Thyroid gland (tissue), 4 donors: ENCODE data around the gene PRSS21. TPM values are rescaled to one million over a fixed set of nuclear protein-coding genes. Genes with fewer than 3 reads are reported as not detected.

Experiments used
- DNase-seq, 2 donors: peaks; one replicate each; pipeline ENCODE4 v3.0.0-alpha.2; 2019
- H3K27ac ChIP-seq, 3 donors: fragments of 200-600 bp; sonication (generic); 1 replicate in 2 of 3; 2 replicates in 1 of 3; pipeline ENCODE4 v1.5.1; 2016 to 2019; ENCODE audit warnings: mild to moderate bottlenecking in 1 of 3, moderate library complexity in 1 of 3
- H3K27me3 ChIP-seq: fragments of 200-600 bp; sonication (generic); one replicate; pipeline ENCODE4 v1.5.1; 2019
- H3K36me3 ChIP-seq, 2 donors: fragments of 200-600 bp; sonication (generic); one replicate each; pipeline ENCODE4 v1.5.1; 2016 to 2019
- H3K4me1 ChIP-seq, 2 donors: fragments of 200-600 bp; sonication (generic); one replicate each; pipeline ENCODE4 v1.5.1; 2017 to 2019
- H3K4me3 ChIP-seq, 3 donors: fragments of 200-600 bp; sonication (generic); replicated peaks in 1 of 3; 1 replicate in 2 of 3; 2 replicates in 1 of 3; pipeline ENCODE4 v1.5.1; 2016; ENCODE audit warnings: mild to moderate bottlenecking in 1 of 3
- H3K9me3 ChIP-seq: fragments of 200-600 bp; sonication (generic); one replicate; pipeline ENCODE4 v1.5.1; 2017
- POLR2A ChIP-seq, 2 donors: fragments of 450-650 bp; IDR thresholded peaks; one replicate each; pipeline ENCODE4 v1.6.1; 2017; ENCODE audit warnings: antibody characterized with exemption in 2 of 2, mild to moderate bottlenecking in 2 of 2, moderate library complexity in 1 of 2
- WGBS, 2 donors: methylation state at CpG; one replicate each; pipeline ENCODE4 v1.1.5; 2017; 5-methylcytosine and 5-hydroxymethylcytosine counted together
- intact Hi-C: fragments of 100-400 bp; cut with DNase I; formaldehyde crosslinking; loops from one replicate; pipeline ENCODE4 v1.15.1; 2023
- total RNA-seq, 4 donors: library from RNA; depleted of rRNA; stranded (reverse); fragments of >200 nt; gene quantifications; one replicate each; pipeline ENCODE4 v1.2.3, GENCODE V29; 2016
- TF ChIP-seq, protein P1 (sequence below), 6 experiments: fragments of 200-600 bp in 3 of 6; fragments of 450-650 bp in 3 of 6; sonication (generic) in 3 of 6; IDR thresholded peaks; one replicate each; pipeline ENCODE4 v1.5.1; 2016 to 2019; ENCODE audit warnings: antibody characterized with exemption in 6 of 6, mild to moderate bottlenecking in 2 of 6, inconsistent platforms in 1 of 6, moderate library complexity in 1 of 6

PRSS21 gene
- total RNA-seq, 4 donors from 2014 or later = 0.56 TPM; not detected in 3

DNA sequence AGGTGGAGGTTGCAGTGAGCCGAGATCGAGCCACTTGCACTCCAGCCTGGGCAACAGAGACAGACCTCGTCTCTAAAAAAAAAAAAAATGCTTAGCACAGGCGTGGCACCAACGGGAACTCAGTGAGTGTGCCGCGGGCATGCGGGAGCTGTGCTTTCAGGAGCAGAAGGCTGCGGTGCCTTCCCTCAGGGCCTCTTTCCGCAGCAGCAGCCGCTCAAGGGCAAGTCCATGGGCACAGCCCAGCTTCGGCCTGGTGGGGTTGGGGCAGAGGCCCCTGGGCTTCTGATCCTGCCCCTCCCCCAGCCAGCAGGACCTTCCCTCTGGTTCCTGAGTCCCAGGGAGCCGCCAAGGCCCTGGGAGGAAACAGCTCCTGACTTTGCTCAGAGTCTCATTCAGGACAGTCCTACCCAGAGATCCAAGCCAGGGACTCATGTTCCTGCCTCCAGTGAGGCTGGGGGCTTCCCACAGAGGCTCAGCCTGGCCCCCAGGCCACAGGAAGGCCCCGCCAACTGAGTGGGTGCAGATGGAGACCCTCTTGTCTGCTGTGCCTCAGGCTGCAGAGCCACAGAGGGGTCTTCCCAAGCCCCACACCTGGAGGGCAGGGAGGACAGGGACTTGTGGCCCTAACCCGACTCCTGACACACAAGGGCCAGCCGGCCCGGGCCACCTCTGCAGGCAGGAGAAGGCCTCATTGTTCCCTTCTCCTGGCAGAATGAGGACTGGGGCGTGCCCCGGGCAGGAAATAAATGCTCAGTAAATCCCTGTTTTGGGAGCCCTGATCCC is 9.7 kb downstream of the PRSS21 start:
- WGBS, 2 donors = 71 to 72% methylated on average over 16 of the region's 19 CpGs

DNA sequence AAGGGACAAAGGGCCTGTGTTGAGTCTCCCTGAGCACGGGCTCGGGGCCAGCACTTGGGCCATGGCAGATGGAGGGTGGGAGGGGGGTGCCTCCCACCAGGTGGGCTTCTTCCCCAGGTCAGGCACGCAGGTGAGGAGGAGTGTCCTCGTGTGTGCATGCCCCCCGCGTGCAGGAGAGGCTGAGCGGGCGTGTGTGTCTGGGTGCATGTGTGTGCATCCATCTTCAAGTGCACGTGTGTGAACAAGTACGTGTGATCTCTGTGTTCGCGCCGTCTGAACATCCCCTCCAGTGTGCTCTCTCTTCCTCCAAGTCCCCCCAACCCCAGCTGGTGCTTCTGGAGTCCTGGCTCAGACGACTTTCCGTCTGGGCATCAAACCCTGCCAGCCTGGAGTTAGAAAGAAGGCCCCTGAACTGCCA is 10.3 kb downstream of the PRSS21 start:
- intact Hi-C loops = no loop called here
- 67 to 73% methylated on average over 7 to 12 of the region's 15 CpGs for WGBS, 2 donors
- no peak overlapping the region for H3K27ac ChIP-seq
- no peaks in the 10 kb centered on the region for H3K9me3 ChIP-seq
- no peak for DNase-seq
- TF ChIP-seq, protein P1, sequence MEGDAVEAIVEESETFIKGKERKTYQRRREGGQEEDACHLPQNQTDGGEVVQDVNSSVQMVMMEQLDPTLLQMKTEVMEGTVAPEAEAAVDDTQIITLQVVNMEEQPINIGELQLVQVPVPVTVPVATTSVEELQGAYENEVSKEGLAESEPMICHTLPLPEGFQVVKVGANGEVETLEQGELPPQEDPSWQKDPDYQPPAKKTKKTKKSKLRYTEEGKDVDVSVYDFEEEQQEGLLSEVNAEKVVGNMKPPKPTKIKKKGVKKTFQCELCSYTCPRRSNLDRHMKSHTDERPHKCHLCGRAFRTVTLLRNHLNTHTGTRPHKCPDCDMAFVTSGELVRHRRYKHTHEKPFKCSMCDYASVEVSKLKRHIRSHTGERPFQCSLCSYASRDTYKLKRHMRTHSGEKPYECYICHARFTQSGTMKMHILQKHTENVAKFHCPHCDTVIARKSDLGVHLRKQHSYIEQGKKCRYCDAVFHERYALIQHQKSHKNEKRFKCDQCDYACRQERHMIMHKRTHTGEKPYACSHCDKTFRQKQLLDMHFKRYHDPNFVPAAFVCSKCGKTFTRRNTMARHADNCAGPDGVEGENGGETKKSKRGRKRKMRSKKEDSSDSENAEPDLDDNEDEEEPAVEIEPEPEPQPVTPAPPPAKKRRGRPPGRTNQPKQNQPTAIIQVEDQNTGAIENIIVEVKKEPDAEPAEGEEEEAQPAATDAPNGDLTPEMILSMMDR (IDR thresholded peaks at IDR 0.05) = no peak
- no peak for TF ChIP-seq POLR2A (IDR thresholded peaks at IDR 0.05)
- H3K4me3 ChIP-seq = no peak overlapping the region
- no peaks in the 10 kb centered on the region for H3K36me3 ChIP-seq
- no peaks in the 10 kb centered on the region for H3K27me3 ChIP-seq
- H3K4me1 ChIP-seq = no peaks in the 10 kb centered on the region

More for the DNA sequence above, 9.7 kb downstream of the PRSS21 start:
- TF ChIP-seq, protein P1 (IDR thresholded peaks at IDR 0.05) = no peak
- no peak for TF ChIP-seq POLR2A (IDR thresholded peaks at IDR 0.05)
- no peaks in the 10 kb centered on the region for H3K27me3 ChIP-seq
- no peaks in the 10 kb centered on the region for H3K4me1 ChIP-seq
- no peak for DNase-seq
- no peaks in the 10 kb centered on the region for H3K36me3 ChIP-seq
- no peak overlapping the region for H3K4me3 ChIP-seq
- intact Hi-C loops = no loop called here
- no peaks in the 10 kb centered on the region for H3K9me3 ChIP-seq
- H3K27ac ChIP-seq = no peak overlapping the region

DNA sequence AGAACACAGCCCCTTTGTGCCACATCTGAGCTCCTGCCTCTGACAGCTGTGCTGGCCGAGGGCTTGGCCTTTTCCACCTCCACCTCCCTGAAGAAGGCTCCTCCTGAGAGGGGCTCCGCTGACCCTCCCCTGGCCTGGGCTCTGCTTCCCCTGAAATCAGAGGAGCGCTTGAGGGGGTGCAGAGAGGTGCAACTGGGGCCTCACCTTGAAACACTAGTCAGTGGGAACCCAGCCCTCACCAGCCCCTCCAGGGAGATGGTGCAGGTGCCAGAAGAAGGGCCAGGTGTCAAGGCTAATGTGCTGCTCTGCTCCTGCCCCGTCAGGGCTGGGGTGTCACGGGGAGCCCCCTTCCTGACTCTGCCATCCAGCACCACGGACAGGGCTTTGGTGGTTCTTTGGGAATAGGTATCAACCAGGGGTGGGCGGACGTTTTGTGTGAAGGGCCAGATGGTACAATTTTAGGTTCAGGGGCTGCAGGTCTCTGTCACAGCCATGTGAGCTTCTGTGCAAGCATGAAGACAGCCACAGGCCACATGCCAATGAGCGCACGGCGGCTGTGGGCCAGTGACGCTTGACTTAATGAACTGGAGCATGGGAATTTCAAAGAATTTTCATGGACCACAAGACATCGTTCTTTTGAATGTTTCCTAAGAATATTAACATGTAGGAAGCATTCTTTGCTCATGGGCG is 10.9 kb downstream of the PRSS21 start:
- WGBS, 2 donors = 72 to 77% methylated on average over 12 to 14 of the region's 14 CpGs
- no peak for TF ChIP-seq POLR2A (IDR thresholded peaks at IDR 0.05)
- TF ChIP-seq, protein P1 (IDR thresholded peaks at IDR 0.05) = no peak
- Histone ChIP-seq H3K36me3 (no peaks in the 10 kb centered on the region), H3K4me3 (no peak overlapping the region), H3K27me3 (no peaks in the 10 kb centered on the region), H3K27ac (no peak overlapping the region), H3K4me1 (no peaks in the 10 kb centered on the region), H3K9me3 (no peaks in the 10 kb centered on the region)
- intact Hi-C loops = no loop called here
- no peak for DNase-seq

DNA sequence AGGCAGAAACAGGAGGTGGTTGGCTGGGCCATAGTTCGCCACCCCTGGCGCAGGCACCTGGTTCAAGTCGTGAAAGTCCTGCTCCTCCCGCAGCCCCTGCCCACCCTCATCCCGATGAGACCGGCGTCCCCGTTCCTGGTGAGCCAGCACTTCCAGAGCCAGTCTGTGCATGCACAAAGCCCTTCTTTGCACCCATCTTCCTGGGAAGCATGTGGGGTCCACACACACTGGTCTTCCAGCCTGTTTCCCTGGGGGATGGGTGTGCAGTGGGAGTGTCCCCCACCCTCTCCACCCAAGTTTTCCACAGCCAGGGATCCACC is 11.4 kb downstream of the PRSS21 start:
- no peak overlapping the region for H3K4me3 ChIP-seq
- intact Hi-C loops = no loop called here
- no peaks in the 10 kb centered on the region for H3K4me1 ChIP-seq
- no peaks in the 10 kb centered on the region for H3K9me3 ChIP-seq
- DNase-seq = no peak
- 89 to 92% methylated on average over 8 of the region's 8 CpGs for WGBS, 2 donors
- H3K27ac ChIP-seq = no peak overlapping the region
- TF ChIP-seq, protein P1 (IDR thresholded peaks at IDR 0.05) = no peak
- no peak for TF ChIP-seq POLR2A (IDR thresholded peaks at IDR 0.05)
- no peaks in the 10 kb centered on the region for H3K27me3 ChIP-seq
- H3K36me3 ChIP-seq = no peaks in the 10 kb centered on the region

DNA sequence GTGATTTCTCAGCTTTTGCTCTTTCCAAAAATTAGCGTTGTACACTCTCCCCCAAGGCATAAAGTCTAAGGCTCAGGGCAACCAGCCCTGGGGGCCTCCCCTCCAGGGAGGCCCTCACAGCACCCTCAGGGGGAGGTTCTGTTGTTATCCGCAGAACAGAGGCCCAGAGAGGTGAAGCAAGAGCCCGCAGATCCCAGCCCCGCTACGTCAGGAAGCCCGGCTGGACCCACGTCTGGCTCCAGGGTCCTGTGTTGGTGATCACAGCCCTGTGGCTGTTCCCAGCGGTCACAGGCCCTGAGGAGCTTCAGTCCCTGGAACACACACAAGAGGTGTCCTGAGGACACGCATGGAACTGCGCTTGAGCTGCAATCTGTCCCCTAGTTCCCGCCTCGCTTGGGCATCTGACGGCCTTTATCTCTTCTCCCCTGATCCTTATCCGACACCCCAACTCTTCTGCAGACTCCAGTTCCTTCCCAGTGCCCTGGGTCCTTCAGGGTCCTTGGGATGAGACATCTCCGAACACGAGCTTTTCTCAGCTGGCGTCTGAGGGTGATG is 11.9 kb downstream of the PRSS21 start:
- TF ChIP-seq, protein P1 (IDR thresholded peaks at IDR 0.05) = no peak
- no peak for TF ChIP-seq POLR2A (IDR thresholded peaks at IDR 0.05)
- no peak for DNase-seq
- H3K36me3 ChIP-seq = no peaks in the 10 kb centered on the region
- no peaks in the 10 kb centered on the region for H3K9me3 ChIP-seq
- H3K4me1 ChIP-seq = no peaks in the 10 kb centered on the region
- 85% methylated on average over 12 to 15 of the region's 17 CpGs for WGBS, 2 donors
- intact Hi-C loops = no loop called here
- H3K27ac ChIP-seq = no peak overlapping the region
- H3K27me3 ChIP-seq = no peaks in the 10 kb centered on the region
- H3K4me3 ChIP-seq = no peak overlapping the region
